ENCODE data around the gene COPS3. TPM values are rescaled to one million over a fixed set of nuclear protein-coding genes. Genes with fewer than 3 reads are reported as not detected.
A peak's percentile ranks its signal among the peaks of the same experiment; 100 is the strongest.
"Not testable (repeated sequence)": the region's sequence is repeated elsewhere in the genome, so short reads cannot be mapped to it uniquely, and the experiment has no call there.

The COPS3 gene
- total RNA-seq, 2 donors from 2014 or later = 85.4 to 130 TPM

DNA sequence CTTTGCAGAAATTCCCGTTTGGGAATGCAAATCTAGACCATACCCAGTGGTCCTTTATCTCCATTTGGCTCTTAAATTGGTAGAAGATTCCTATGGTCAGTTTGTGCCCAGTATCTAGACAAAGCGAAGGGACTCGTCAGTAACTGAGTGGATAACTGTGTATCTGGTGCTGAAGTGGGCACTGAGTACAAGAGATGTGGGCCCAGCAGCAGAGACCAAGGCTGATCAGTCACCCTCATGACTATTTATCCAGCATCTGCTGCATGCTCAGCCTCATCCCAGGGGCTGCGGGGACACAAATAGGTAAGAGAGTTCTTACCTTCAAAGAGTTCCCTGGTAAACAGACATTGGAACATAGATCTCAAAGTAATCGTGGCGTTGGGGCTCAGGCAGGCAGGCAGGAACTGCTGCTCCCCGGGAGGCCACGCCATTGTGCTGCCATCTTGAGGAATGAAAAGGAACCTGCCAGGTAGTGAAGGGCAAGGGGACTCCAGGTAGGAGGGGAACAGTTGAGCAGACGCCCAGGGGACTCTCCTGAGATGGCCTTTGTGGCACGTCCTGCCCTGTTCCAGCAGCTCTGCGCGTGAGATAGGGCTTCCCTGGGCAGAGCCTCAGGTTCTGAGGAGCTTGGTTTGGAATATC is 32.4 kb upstream of the COPS3 start:
- Mint-ChIP-seq H3K36me3 (no peaks in the 10 kb centered on the region), H3K27ac (no peak overlapping the region), H3K4me1 (ENCODE audit: low read depth in 2 of 2) (peaks cover 0 to 7% of the 10 kb centered on the region in 2 donors), H3K4me3 (no peak overlapping the region), H3K9me3 (no peaks in the 10 kb centered on the region), H3K27me3 (no peaks in the 10 kb centered on the region)
- DNase-seq (ENCODE audit: low spot score) (no peak), ATAC-seq (peak; percentile 66 to 68)

DNA sequence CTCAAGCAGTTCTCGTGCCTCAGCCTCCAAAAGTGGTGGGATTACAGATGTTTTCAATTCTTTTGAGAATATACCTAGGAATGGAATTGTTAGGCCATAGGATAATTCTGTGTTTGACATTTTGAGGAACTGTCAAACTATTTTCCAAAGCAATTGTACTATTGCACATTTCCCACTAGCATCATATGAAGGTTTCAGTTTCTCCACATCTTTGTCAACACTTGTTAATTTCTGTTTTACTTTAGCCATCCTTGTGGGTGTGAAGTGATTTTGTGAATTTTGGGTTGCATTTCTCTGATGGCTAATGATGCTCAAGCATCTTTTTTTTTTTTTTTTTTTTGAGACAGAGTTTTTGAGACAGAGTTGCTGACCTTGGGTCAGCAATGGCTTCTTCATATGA is 28.3 kb upstream of the COPS3 start:
- Mint-ChIP-seq H3K36me3 (no peaks in the 10 kb centered on the region), H3K9me3 (no peaks in the 10 kb centered on the region), H3K27ac (no peak overlapping the region), H3K27me3 (no peaks in the 10 kb centered on the region), H3K4me3 (no peak overlapping the region), H3K4me1 (ENCODE audit: low read depth in 2 of 2) (peaks cover 13 to 22% of the 10 kb centered on the region in 2 donors)
- DNase-seq (ENCODE audit: low spot score) (no peak), ATAC-seq (no peak)

DNA sequence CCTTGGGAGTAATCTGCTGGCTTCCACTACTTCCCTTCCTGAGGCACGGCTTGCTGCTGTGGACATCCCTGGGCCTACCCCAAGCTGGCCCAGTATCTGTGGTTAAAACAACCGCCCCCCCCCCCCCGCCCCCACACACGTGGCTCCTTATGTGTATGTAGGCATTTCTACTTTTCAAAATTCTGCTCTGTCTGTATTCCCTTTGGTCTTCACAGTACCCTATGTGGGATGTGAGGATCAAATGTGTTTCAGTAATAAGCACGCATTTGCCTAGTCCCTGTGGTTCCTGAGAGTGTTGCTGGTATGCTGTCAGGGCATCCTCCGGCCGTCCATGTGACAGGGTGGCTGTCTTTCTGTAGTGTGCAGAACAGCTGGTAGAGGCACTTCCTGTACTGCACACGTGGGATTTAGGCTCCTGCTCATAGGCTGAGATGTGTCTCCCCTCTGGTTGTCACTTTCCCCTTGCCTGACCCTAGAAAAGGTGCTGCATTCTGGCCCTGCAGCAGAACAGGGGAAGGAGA is 24.3 kb upstream of the COPS3 start:
- ATAC-seq (peak; percentile 80 to 86), DNase-seq (ENCODE audit: low spot score) (peak; percentile 76)
- Mint-ChIP-seq H3K27me3 (no peaks in the 10 kb centered on the region), H3K4me3 (peak overlapping the region; percentile 79), H3K9me3 (no peaks in the 10 kb centered on the region), H3K36me3 (no peaks in the 10 kb centered on the region), H3K27ac (peak overlapping the region; percentile 74 to 84), H3K4me1 (ENCODE audit: low read depth in 2 of 2) (peaks cover 23 to 32% of the 10 kb centered on the region in 2 donors)

DNA sequence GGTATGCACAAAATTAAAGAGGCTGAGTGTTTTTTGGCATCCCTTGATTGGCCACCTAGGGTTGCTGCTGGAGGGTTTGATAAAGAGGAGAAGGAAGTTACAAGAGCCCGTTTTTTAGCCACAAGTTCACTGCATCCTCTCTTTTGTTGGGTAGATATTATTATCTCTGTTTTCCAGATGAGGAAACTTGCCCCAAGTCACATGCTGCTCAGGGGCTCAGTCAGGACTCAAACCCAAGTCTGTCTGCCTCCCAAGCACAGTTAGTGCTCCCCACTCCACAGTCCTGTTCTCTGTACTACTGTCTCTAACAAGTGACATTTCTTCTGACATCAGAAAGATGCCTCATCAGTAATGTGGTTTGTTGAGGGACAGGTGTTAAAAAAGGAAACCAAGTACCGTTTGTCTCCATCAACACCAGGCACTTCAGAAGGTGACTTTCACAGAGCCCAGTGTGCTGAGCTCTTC is 23.5 kb upstream of the COPS3 start:
- no peaks in the 10 kb centered on the region for H3K9me3 Mint-ChIP-seq
- H3K4me3 Mint-ChIP-seq = peak overlapping the region; percentile 79
- H3K27ac Mint-ChIP-seq = peak overlapping the region; percentile 74 to 84
- H3K36me3 Mint-ChIP-seq = no peaks in the 10 kb centered on the region
- H3K4me1 Mint-ChIP-seq (ENCODE audit: low read depth in 2 of 2) = peaks cover 28 to 36% of the 10 kb centered on the region in 2 donors
- no peak for DNase-seq (ENCODE audit: low spot score)
- H3K27me3 Mint-ChIP-seq = no peaks in the 10 kb centered on the region
- ATAC-seq = peak; percentile 21 to 64

DNA sequence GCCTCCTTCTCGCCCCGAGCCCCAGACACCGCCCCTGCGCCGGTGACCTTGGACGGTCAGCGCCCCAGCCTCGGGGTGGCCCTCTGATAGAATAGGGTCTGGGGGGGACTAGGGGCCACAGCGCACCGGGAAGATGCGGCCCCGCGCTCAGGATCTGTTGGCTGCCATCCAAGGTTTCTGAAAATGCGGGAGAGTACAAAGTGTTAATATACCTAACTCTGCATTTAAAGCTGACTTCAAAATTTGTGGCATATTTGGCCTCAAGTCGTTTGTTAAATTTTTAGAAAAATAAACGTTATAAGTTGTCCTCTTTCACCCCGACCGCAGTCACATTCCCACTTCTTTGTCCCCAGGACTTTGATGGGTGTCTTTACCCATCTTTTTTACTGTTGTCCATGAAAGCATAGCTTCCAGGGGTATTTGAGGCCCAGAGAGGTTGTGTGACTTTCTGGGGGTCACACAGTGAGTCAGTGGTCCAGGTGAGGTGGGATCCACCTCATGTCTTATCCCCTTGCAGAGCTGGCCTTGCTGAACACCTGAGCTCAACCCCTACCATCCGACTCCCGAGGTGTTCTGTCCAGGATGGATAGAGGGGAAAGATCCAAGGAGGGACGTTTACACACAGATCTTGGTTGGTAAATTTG is 22.9 kb upstream of the COPS3 start:
- Mint-ChIP-seq H3K4me3 (peak overlapping the region; percentile 79), H3K9me3 (no peaks in the 10 kb centered on the region), H3K4me1 (ENCODE audit: low read depth in 2 of 2) (peaks cover 28 to 33% of the 10 kb centered on the region in 2 donors), H3K27me3 (no peaks in the 10 kb centered on the region), H3K27ac (peak overlapping the region; percentile 74 to 84), H3K36me3 (no peaks in the 10 kb centered on the region)
- ATAC-seq (no peak), DNase-seq (ENCODE audit: low spot score) (no peak)

DNA sequence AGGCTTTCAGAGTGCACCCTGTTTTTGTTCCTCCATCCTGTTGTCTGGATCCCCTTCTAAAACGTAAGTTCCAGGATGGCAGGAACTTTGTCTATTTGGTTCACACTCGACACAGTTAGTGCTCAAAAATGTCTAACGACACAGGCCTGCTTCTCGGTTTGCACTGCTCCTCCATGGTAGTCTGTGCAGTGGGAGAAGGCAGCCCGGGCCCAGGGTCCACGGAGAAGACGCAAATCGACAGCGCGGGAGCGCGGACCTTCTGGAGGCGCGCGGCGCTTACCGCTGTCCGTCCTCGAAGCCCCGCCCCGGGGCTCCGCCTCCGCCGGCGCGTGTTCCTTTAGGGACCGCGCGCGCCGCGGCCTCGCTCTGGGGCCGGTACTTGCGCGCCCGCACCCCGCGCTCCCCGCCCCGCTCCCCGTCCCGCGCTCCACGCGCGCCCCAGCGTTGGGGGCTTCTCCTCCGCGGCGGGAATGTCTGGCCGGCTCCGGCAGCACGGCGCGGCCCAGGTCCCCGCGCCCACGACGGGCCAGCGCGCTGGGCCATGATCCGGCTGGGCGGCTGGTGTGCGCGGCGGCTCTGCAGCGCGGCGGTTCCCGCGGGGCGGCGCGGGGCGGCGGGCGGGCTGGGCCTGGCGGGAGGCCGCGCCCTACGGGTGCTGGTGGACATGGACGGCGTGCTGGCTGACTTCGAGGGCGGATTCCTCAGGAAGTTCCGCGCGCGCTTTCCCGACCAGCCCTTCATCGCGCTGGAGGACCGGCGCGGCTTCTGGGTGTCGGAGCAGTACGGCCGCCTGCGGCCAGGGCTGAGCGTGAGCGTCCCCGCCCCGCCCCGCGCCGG is 22.2 kb upstream of the COPS3 start, which contains the start of gene NT5M:
Gene NT5M, plus strand, starts transcription at position 364 of the 837 bp plus-strand sequence. Its CDS starts 178 bp downstream, at position 542.
- peaks cover 0 to 3% of the 10 kb centered on the region in 2 donors for H3K27me3 Mint-ChIP-seq

DNA sequence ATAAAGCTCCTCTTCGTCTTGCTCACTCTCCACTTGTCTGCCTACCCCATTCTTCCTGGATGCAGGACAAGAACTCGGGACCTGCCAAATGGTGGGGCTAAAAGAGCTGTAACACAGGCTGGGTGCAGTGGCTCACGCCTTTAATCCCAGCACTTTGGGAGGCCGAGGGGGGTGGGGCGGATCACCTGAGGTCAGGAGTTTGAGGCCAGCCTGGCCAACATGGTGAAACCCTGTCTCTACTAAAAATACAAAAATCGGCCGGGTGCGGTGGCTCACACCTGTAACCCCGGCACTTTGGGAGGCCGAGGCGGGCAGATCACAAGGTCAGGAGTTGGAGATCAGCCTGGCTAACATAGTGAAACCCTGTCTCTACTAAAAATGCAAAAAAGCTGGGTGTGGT is 20.6 kb upstream of the COPS3 start:
- H3K27me3 Mint-ChIP-seq; DNase-seq (ENCODE audit: low spot score); H3K27ac Mint-ChIP-seq; ATAC-seq; H3K36me3 Mint-ChIP-seq; H3K9me3 Mint-ChIP-seq: not testable (repeated sequence)
- peaks cover 30 to 34% of the 10 kb centered on the region in 2 donors for H3K4me1 Mint-ChIP-seq (ENCODE audit: low read depth in 2 of 2)
- peak overlapping the region; percentile 43 for H3K4me3 Mint-ChIP-seq

More for the DNA sequence above, 22.2 kb upstream of the COPS3 start, which contains the start of gene NT5M:
- H3K4me3 Mint-ChIP-seq = peak within 1 kb of the TSS; percentile 86
- peak within 1 kb of the TSS; percentile 74 to 84 for H3K27ac Mint-ChIP-seq
- no peaks in the 10 kb centered on the region for H3K36me3 Mint-ChIP-seq
- DNase-seq (ENCODE audit: low spot score) = peak; percentile 80
- no peaks in the 10 kb centered on the region for H3K9me3 Mint-ChIP-seq
- peaks cover 29 to 30% of the 10 kb centered on the region in 2 donors for H3K4me1 Mint-ChIP-seq (ENCODE audit: low read depth in 2 of 2)
- ATAC-seq = peak; percentile 84 to 91

DNA sequence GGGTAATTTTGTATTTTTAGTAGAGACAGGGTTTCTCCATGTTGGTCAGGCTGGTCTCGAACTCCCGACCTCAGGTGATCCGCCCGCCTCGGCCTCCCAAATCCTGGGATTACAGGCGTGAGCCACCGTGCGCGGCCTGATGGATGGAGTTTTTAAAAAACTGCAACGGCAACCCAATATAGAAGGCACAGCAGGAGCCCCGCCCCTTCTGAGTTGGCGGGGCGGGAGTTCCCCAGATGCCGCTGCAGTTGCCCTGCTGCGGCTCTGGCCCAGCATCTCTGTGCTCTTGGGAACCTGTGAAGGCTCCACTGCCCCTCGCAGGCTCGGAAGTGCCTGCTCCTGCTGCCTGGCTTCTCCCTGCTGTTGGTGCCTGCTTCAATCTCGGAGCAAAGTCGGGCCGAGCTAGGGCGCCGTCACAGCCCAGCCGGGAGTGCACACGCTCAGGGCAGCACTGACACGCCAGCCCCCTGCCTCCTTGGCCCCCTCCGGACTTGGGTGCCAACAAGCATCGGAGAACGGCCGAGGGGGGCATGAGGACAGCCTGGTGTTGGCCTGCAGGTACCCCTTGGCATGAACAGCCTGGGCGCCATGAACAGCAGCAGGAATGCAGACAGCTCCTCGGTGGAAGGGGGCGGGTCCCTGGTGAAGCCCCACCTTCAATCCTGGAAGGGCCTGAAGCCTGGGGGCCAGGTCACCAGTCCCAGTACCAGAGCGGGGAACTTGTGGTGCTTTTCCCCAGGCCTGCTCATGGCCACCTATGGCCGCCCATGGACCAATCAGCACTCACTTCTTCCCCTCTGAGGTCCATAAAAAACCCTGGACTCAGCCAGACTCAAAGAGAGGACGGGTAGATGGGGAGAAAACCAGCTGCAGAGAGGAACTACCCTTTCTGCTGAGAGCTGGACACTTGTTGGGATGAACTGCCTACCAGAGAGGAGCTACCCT is 19.9 kb upstream of the COPS3 start:
- no peaks in the 10 kb centered on the region for H3K36me3 Mint-ChIP-seq
- H3K27ac Mint-ChIP-seq = no peak overlapping the region
- peaks cover 28 to 34% of the 10 kb centered on the region in 2 donors for H3K4me1 Mint-ChIP-seq (ENCODE audit: low read depth in 2 of 2)
- peak; percentile 40 to 63 for ATAC-seq
- no peaks in the 10 kb centered on the region for H3K9me3 Mint-ChIP-seq
- DNase-seq (ENCODE audit: low spot score) = no peak
- peak overlapping the region; percentile 62 for H3K4me3 Mint-ChIP-seq
- H3K27me3 Mint-ChIP-seq = peaks cover 0 to 9% of the 10 kb centered on the region in 2 donors

DNA sequence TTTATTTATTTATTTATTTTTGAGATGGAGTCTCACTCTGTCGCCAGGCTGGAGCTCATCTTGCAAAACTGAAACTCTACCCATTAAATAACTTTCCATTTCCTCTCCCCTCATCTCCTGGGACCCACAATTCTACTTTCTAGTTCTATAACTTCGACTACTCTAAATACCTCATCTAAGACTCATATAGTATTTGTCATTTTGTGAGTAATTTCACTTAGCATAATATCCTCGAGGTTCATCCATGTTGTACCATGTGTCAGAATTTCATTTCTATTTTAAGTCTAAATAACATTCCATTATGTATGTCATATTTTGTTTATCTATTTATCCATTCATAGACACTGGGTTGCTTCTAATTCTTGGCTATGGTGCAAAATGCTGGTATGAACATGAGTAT is 17.1 kb upstream of the COPS3 start:
- Mint-ChIP-seq H3K9me3 (no peaks in the 10 kb centered on the region), H3K27ac (no peak overlapping the region), H3K4me1 (ENCODE audit: low read depth in 2 of 2) (peaks cover 10 to 15% of the 10 kb centered on the region in 2 donors), H3K36me3 (no peaks in the 10 kb centered on the region), H3K4me3 (no peak overlapping the region), H3K27me3 (peaks cover 0 to 9% of the 10 kb centered on the region in 2 donors)
- no peak for DNase-seq (ENCODE audit: low spot score)
- ATAC-seq = no peak

DNA sequence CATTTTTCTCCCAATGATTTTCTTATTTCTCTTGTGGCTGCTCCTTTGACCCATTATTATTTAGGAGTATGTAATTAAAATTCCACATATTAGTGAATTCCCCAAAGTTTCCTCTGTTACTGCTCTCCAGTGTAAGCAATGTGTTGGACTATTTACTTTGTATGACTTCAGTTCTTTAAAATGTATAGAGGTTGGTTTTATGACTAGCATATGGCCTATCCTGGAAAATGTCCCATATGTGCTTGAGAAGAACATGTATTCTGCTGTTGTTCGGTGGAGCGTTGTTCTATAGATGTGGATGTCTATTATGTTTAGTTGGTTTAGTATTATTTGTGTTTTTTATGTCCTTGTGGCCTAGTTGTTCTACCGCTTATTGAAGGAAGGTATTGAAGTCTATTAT is 16.2 kb upstream of the COPS3 start:
- Mint-ChIP-seq H3K9me3 (no peaks in the 10 kb centered on the region), H3K36me3 (no peaks in the 10 kb centered on the region), H3K27ac (no peak overlapping the region), H3K4me3 (no peak overlapping the region), H3K4me1 (ENCODE audit: low read depth in 2 of 2) (peaks cover 7 to 11% of the 10 kb centered on the region in 2 donors), H3K27me3 (peaks cover 0 to 9% of the 10 kb centered on the region in 2 donors)
- ATAC-seq = no peak
- DNase-seq (ENCODE audit: low spot score) = no peak

DNA sequence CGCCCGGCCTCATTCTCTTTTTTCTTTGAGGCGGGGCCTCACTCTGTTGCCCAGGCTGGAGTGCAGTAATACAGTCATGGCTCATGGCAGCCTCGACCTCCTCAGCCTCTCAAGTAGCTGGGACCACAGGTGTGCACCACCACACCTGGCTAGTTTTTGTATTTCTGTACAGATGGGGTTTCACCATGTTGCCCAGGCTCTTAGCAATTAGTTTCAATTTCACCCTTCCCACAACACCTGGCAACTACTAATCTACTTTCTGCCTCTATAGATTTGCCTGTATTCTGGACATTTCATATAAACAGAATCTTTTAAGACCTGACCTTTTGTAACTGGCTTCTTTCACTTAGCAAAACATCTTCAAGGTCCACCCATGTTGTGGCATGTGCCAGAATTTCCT is 14.1 kb upstream of the COPS3 start:
- Mint-ChIP-seq H3K27ac (no peak overlapping the region), H3K9me3 (no peaks in the 10 kb centered on the region), H3K36me3 (no peaks in the 10 kb centered on the region), H3K4me3 (no peak overlapping the region), H3K27me3 (peaks cover 0 to 9% of the 10 kb centered on the region in 2 donors), H3K4me1 (ENCODE audit: low read depth in 2 of 2) (peaks cover 3 to 10% of the 10 kb centered on the region in 2 donors)
- ATAC-seq = no peak
- no peak for DNase-seq (ENCODE audit: low spot score)

DNA sequence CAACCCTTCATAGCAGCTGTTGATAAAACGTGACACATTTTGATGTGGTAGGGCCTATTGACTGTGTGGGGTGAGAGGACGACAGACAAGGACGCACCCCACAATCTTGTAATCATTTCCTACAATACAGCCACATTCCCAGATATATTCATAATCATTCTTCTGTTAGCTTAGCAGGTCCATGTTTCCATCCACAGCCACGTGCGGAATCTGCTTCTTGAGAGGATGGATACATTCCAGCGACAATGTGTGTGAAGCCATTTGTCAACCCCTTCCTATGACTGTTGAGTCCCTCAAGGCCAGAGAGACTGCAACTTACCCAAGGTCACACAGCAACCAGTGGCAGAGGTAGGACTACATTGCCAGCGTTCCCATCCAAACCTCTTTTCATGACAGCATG is 8.7 kb upstream of the COPS3 start:
- Mint-ChIP-seq H3K4me1 (ENCODE audit: low read depth in 2 of 2) (no peaks in the 10 kb centered on the region), H3K4me3 (no peak overlapping the region), H3K27ac (no peak overlapping the region), H3K36me3 (no peaks in the 10 kb centered on the region), H3K9me3 (no peaks in the 10 kb centered on the region), H3K27me3 (no peaks in the 10 kb centered on the region)
- no peak for DNase-seq (ENCODE audit: low spot score)
- ATAC-seq = no peak

DNA sequence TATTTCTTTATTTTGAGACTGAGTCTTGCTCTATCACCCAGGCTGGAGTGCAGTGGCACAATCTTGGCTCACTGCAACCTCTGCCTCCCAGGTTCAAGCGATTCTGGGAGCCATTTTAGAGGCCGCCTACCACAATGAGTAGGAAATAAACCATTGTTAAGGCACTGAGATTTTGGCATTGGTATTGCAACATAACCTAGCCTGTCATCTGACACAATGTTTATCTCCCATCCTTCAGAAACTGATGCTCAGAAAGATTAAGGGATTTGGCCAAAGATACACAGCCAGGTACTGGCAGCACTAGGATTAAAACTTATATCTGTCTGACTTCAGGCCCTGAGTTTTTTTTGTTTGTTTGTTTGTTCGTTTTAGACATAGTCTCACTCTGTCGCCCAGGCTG is 8.0 kb upstream of the COPS3 start:
- no peak overlapping the region for H3K4me3 Mint-ChIP-seq
- DNase-seq (ENCODE audit: low spot score) (no peak), ATAC-seq (no peak)
- no peaks in the 10 kb centered on the region for H3K36me3 Mint-ChIP-seq
- H3K27me3 Mint-ChIP-seq = no peaks in the 10 kb centered on the region
- H3K9me3 Mint-ChIP-seq = no peaks in the 10 kb centered on the region
- H3K4me1 Mint-ChIP-seq (ENCODE audit: low read depth in 2 of 2) = no peaks in the 10 kb centered on the region
- no peak overlapping the region for H3K27ac Mint-ChIP-seq

All from natural killer cell treated with Interleukin-12 subunit alpha and Interleukin-12 subunit beta and Interleukin-15 and Interleukin-18, amount 100 ng/mL, for 72 hours (primary cell).